ENCODE results near the gene PSMB4. TPM values are rescaled to one million over a fixed set of nuclear protein-coding genes. Genes with fewer than 3 reads are reported as not detected.
"Not testable (repeated sequence)": the region's sequence is repeated elsewhere in the genome, so short reads cannot be mapped to it uniquely, and the experiment has no call there.

PSMB4 gene
- total RNA-seq, 1 experiment from 2014 or later = 320 TPM

- no peak for DNase-seq (ENCODE audit: unreplicated experiment)
- H3K36me3 Mint-ChIP-seq (ENCODE audit: insufficient read depth, unreplicated experiment) = peaks cover 82% of the 10 kb centered on the region
- H3K9me3 Mint-ChIP-seq (ENCODE audit: unreplicated experiment) = no peaks in the 10 kb centered on the region
- no peak overlapping the region for H3K27ac Mint-ChIP-seq (ENCODE audit: low read depth, unreplicated experiment)
- ChIA-PET POLR2A (interaction anchor here (0.9 to 1.1 kb wide), 4 partner anchors 8 to 28 kb away, joined by 3 to 6 read pairs (median 3); partner anchors contain the start of gene PSMB4), CTCF (interaction anchor here (0.5 to 1.6 kb wide), 4 partner anchors 8 to 205 kb away, joined by 3 to 6 read pairs (median 4); no protein-coding TSS in a partner anchor)
- no peak overlapping the region for H3K4me3 Mint-ChIP-seq (ENCODE audit: unreplicated experiment)
- no peaks in the 10 kb centered on the region for H3K4me1 Mint-ChIP-seq (ENCODE audit: insufficient read depth, unreplicated experiment)
- TF ChIP-seq, protein P1, sequence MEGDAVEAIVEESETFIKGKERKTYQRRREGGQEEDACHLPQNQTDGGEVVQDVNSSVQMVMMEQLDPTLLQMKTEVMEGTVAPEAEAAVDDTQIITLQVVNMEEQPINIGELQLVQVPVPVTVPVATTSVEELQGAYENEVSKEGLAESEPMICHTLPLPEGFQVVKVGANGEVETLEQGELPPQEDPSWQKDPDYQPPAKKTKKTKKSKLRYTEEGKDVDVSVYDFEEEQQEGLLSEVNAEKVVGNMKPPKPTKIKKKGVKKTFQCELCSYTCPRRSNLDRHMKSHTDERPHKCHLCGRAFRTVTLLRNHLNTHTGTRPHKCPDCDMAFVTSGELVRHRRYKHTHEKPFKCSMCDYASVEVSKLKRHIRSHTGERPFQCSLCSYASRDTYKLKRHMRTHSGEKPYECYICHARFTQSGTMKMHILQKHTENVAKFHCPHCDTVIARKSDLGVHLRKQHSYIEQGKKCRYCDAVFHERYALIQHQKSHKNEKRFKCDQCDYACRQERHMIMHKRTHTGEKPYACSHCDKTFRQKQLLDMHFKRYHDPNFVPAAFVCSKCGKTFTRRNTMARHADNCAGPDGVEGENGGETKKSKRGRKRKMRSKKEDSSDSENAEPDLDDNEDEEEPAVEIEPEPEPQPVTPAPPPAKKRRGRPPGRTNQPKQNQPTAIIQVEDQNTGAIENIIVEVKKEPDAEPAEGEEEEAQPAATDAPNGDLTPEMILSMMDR (IDR thresholded peaks at IDR 0.05; ENCODE audit: unreplicated experiment) = no peak
- no peaks in the 10 kb centered on the region for H3K27me3 Mint-ChIP-seq (ENCODE audit: insufficient read depth, unreplicated experiment)
- BruUV-seq (replicated peaks) = no TSS peak
- intact Hi-C loops (cut with micrococcal nuclease) = no loop called here
Measured at GRCh38 chr1:151428068-151428467, 28.7 kb downstream of the PSMB4 start.

- H3K27me3 Mint-ChIP-seq (ENCODE audit: insufficient read depth, unreplicated experiment); BruUV-seq (replicated peaks); DNase-seq (ENCODE audit: unreplicated experiment); H3K4me3 Mint-ChIP-seq (ENCODE audit: unreplicated experiment); H3K9me3 Mint-ChIP-seq (ENCODE audit: unreplicated experiment); H3K27ac Mint-ChIP-seq (ENCODE audit: low read depth, unreplicated experiment); H3K4me1 Mint-ChIP-seq (ENCODE audit: insufficient read depth, unreplicated experiment); intact Hi-C loops (cut with micrococcal nuclease): not testable (repeated sequence)
- peaks cover 48% of the 10 kb centered on the region for H3K36me3 Mint-ChIP-seq (ENCODE audit: insufficient read depth, unreplicated experiment)
- ChIA-PET POLR2A (interaction anchor here (0.6 kb wide), 1 partner anchor 178 kb away, joined by 4 read pairs; the partner anchor contains the start of gene SNX27), CTCF (interaction anchor here (0.6 to 2.1 kb wide), 5 partner anchors 10 to 301 kb away, joined by 3 to 11 read pairs (median 3); no protein-coding TSS in a partner anchor)
Measured at GRCh38 chr1:151433827-151434226, 34.5 kb downstream of the PSMB4 start.

GRCh38 chr1:151435174-151435573 lies 35.8 kb downstream of the PSMB4 start:
- Mint-ChIP-seq H3K9me3 (ENCODE audit: unreplicated experiment) (no peaks in the 10 kb centered on the region), H3K4me3 (ENCODE audit: unreplicated experiment) (no peak overlapping the region), H3K4me1 (ENCODE audit: insufficient read depth, unreplicated experiment) (peaks cover 6% of the 10 kb centered on the region), H3K27me3 (ENCODE audit: insufficient read depth, unreplicated experiment) (no peaks in the 10 kb centered on the region), H3K36me3 (ENCODE audit: insufficient read depth, unreplicated experiment) (peaks cover 47% of the 10 kb centered on the region), H3K27ac (ENCODE audit: low read depth, unreplicated experiment) (peak overlapping the region; percentile 14)
- POLR2A ChIA-PET = interaction anchor here (0.7 to 1.2 kb wide), 6 partner anchors 13 to 891 kb away, joined by 3 to 4 read pairs (median 3); partner anchors contain the start of genes RFX5 and TUFT1
- TF ChIP-seq, protein P1 (IDR thresholded peaks at IDR 0.05; ENCODE audit: unreplicated experiment) = no peak
- intact Hi-C loops (cut with micrococcal nuclease) = no loop called here
- no TSS peak for BruUV-seq (replicated peaks)
- CTCF ChIA-PET = interaction anchor here (0.7 to 4.1 kb wide), 5 partner anchors 10 to 401 kb away, joined by 3 to 23 read pairs (median 8); no protein-coding TSS in a partner anchor
- DNase-seq (ENCODE audit: unreplicated experiment) = peak; percentile 13

GRCh38 chr1:151436985-151437384 lies 37.6 kb downstream of the PSMB4 start:
- Mint-ChIP-seq H3K27me3 (ENCODE audit: insufficient read depth, unreplicated experiment) (no peaks in the 10 kb centered on the region), H3K9me3 (ENCODE audit: unreplicated experiment) (no peaks in the 10 kb centered on the region), H3K4me3 (ENCODE audit: unreplicated experiment) (no peak overlapping the region), H3K27ac (ENCODE audit: low read depth, unreplicated experiment) (no peak overlapping the region), H3K4me1 (ENCODE audit: insufficient read depth, unreplicated experiment) (peaks cover 17% of the 10 kb centered on the region), H3K36me3 (ENCODE audit: insufficient read depth, unreplicated experiment) (peaks cover 49% of the 10 kb centered on the region)
- CTCF ChIA-PET = interaction anchor here (0.6 to 4.1 kb wide), 4 partner anchors 57 to 298 kb away, joined by 3 to 23 read pairs (median 4); no protein-coding TSS in a partner anchor
- intact Hi-C loops (cut with micrococcal nuclease) = no loop called here
- TF ChIP-seq, protein P1 (IDR thresholded peaks at IDR 0.05; ENCODE audit: unreplicated experiment) = no peak
- no peak for DNase-seq (ENCODE audit: unreplicated experiment)
- POLR2A ChIA-PET = no interaction called here
- BruUV-seq (replicated peaks) = no TSS peak

DNA sequence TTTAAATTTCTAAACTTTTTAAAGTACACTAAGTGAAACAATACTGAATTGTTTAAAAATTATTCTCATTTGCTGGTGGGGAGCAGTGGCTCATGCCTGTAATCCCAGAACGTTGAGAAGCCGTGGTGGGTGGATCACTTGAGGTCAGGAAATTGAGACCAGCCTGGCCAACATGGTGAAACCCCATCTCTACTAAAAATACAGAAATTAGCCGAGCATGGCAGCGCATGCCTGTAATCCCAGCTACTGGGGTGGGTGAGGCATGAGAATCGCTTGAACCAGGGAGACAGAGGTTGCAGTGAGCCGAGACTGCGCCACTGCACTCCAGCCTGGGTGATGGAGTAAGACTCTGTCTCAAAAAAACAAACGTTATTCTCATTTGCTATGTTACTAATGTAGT lies 38.0 kb downstream of the PSMB4 start:
- POLR2A ChIA-PET; H3K27me3 Mint-ChIP-seq (ENCODE audit: insufficient read depth, unreplicated experiment): not testable (repeated sequence)
- CTCF ChIA-PET = interaction anchor here (0.6 to 4.1 kb wide), 2 partner anchors 99 to 297 kb away, joined by 5 to 23 read pairs; no protein-coding TSS in a partner anchor

More for the DNA sequence above, 38.0 kb downstream of the PSMB4 start:
- H3K4me3 Mint-ChIP-seq (ENCODE audit: unreplicated experiment); BruUV-seq (replicated peaks); H3K27ac Mint-ChIP-seq (ENCODE audit: low read depth, unreplicated experiment); H3K9me3 Mint-ChIP-seq (ENCODE audit: unreplicated experiment); DNase-seq (ENCODE audit: unreplicated experiment); intact Hi-C loops (cut with micrococcal nuclease): not testable (repeated sequence)
- Mint-ChIP-seq H3K36me3 (ENCODE audit: insufficient read depth, unreplicated experiment) (peaks cover 54% of the 10 kb centered on the region), H3K4me1 (ENCODE audit: insufficient read depth, unreplicated experiment) (peaks cover 17% of the 10 kb centered on the region)
